MG63 (cell line): ENCODE measurements around the gene GBA2. TPM values are rescaled to one million over a fixed set of nuclear protein-coding genes. Genes with fewer than 3 reads are reported as not detected.

Experiments used
- DNase-seq: peaks from one replicate; pipeline ENCODE4 v3.0.0-alpha.2; 2020
- H3K27me3 ChIP-seq: fragments of 250-450 bp; sonication (Bioruptor Pico); 2 replicates; pipeline ENCODE4 v1.5.1; 2020; ENCODE audit warnings: mild to moderate bottlenecking, moderate library complexity
- H3K36me3 ChIP-seq: fragments of 250-450 bp; sonication (Bioruptor Pico); 2 replicates; pipeline ENCODE4 v1.5.1; 2020; ENCODE audit warnings: mild to moderate bottlenecking, moderate library complexity
- H3K4me3 ChIP-seq: fragments of 250-450 bp; sonication (Bioruptor Pico); 2 replicates; pipeline ENCODE4 v1.5.1; 2020; ENCODE audit warnings: mild to moderate bottlenecking, moderate library complexity
- H3K9me3 ChIP-seq: fragments of 250-450 bp; sonication (Bioruptor Pico); 2 replicates; pipeline ENCODE4 v1.5.1; 2020; ENCODE audit warnings: mild to moderate bottlenecking, moderate library complexity
- total RNA-seq: library from RNA; depleted of rRNA; stranded (reverse); fragments of >200 nt; shearing (Covaris generic); gene quantifications from 2 replicates; pipeline ENCODE4 v1.2.3, GENCODE V29; 2014; ENCODE audit warnings: low replicate concordance

Gene GBA2
- total RNA-seq, 1 experiment from 2014 or later = 58.6 TPM

DNA sequence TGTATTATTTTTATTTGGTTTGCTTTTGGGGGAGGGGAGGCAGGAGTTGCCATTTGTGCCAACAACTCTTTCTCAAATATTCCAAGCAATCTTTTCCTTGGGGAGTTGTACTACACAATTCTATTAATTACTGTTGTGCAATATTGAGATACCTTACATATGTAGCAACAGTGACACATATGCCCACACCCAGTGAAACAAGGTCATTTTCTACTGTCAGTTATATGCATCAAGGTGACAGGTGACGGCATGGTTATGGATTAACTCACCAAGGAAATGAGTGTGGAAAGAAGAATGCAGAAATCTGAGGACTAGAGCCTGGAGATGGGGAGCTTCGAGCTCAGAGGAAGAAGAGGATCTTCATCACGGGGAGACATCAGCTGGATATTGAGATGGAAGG is 22.9 kb upstream of the GBA2 start:
- H3K36me3 ChIP-seq = no peaks in the 10 kb centered on the region
- H3K27me3 ChIP-seq = no peaks in the 10 kb centered on the region
- no peak for DNase-seq
- no peaks in the 10 kb centered on the region for H3K9me3 ChIP-seq
- H3K4me3 ChIP-seq = no peak overlapping the region

DNA sequence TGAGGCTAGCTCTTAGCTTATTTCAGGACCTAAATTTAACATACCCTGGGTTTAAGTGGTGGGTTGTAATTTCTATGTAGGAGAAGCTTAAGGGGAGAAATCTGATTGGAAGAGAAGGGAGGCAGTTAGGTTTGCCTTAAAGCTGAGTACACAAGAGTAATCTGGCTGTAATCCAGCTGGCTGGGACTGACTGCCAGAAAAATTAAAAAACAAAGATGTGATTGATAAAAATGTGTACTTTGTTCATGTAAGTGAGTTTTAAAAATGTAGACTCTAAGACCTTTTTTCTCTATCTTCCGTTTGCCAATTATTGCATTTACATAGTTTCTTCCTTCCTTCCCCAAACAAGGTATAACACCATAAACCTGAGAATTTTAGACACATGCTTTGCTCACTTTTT is 22.5 kb upstream of the GBA2 start:
- no peak overlapping the region for H3K4me3 ChIP-seq
- no peaks in the 10 kb centered on the region for H3K36me3 ChIP-seq
- DNase-seq = no peak
- no peaks in the 10 kb centered on the region for H3K9me3 ChIP-seq
- H3K27me3 ChIP-seq = no peaks in the 10 kb centered on the region

DNA sequence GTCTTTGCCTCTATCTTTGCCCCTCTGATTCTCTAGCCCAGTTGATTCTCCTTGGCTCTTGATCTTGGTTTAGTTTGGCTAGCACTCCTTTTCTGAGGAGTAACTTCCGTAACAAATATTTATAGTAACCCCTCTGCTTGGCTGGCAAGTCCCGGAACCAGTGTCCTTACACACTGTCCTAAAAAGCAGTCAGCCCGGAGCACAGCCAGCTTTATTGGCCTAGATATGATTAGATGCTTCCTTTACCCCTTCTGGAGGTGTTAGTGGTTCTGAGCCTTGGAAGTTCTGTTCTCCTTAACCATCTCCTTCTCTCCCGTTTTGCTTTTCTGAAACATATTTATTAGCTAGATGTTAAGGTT is 22.0 kb upstream of the GBA2 start:
- Histone ChIP-seq H3K4me3 (no peak overlapping the region), H3K36me3 (no peaks in the 10 kb centered on the region), H3K27me3 (no peaks in the 10 kb centered on the region), H3K9me3 (no peaks in the 10 kb centered on the region)
- peak; percentile 60 for DNase-seq

DNA sequence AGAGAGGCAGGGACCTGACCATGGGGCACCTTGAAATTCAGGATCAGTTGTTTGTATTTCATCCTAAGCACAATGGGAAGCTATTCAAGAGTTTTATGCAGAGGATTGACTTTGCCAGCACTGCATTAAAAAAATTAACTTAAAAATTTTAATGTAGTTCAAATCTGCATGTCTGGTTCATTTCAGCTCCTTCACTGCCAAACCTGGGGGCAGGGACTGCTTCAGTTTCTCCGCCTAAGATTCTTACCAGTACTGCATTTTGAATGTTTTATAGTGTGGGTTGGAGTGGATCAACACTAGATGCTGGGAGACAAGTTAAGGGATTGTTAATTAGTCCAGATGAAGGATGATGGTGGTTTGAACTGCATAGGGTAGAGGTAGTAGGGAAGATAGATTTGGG is 20.7 kb upstream of the GBA2 start:
- Histone ChIP-seq H3K27me3 (no peaks in the 10 kb centered on the region), H3K36me3 (no peaks in the 10 kb centered on the region), H3K4me3 (no peak overlapping the region), H3K9me3 (no peaks in the 10 kb centered on the region)
- DNase-seq = no peak

DNA sequence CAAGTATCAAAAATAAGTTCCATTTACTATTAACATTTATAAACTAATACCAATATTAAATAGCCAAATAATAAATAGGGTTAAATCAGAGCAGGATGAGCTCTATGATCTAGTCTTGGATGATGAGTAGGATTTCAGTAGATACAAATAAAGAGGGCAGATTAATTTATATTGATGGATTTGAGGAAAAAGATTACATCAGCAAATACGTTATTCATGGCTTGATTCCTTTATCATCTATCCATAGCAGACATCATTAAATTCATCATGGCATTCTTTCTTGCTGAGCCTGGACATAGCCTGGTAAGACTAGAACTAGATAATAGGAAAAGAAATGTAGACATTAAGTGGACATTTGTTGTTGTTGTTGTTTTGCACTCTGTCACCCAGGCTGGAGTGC is 18.4 kb upstream of the GBA2 start:
- Histone ChIP-seq H3K4me3 (no peak overlapping the region), H3K9me3 (no peaks in the 10 kb centered on the region), H3K36me3 (no peaks in the 10 kb centered on the region), H3K27me3 (no peaks in the 10 kb centered on the region)
- DNase-seq = no peak

DNA sequence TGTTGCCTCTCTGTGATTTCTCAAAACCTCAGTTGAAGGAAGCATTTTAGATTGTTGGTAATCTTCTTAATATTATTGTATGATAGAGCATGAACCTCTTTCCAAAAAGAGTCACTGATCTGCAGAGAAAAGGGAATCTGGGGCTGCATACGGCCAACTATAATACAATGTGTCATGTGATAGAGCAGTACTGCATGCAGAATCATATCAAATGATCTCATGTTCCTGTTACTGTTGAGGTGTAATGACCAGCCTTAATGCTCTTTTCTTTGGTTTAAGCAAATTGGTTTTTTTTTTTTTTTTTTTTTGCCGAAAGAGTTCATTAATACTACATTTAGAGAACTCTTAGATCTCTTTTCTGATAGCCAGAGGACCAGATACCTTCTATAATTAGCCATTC is 18.0 kb upstream of the GBA2 start:
- Histone ChIP-seq H3K36me3 (no peaks in the 10 kb centered on the region), H3K27me3 (no peaks in the 10 kb centered on the region), H3K4me3 (no peak overlapping the region), H3K9me3 (no peaks in the 10 kb centered on the region)
- DNase-seq = no peak

DNA sequence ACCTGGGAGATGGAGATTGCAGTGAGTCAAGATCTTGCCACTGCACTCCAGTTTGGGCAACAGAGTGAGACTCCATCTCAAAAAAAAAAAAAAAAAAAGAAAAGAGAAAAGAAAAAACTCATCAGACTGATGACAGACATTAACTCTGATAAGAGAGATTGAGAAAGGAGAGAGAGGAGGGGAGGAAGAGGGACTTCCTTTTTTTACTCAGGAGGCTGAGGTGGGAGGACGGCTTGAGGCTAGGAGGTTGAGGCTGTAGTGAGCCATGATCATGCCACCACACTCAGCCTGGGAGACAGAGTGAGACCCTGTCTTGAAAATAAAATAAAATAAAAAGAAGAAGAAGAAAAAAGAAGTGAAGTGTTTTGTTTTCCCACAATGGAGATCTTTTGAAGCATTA is 14.8 kb upstream of the GBA2 start:
- Histone ChIP-seq H3K36me3 (peaks cover 5% of the 10 kb centered on the region; the same call in 1 of the 2 replicates), H3K27me3 (no peaks in the 10 kb centered on the region), H3K4me3 (no peak overlapping the region), H3K9me3 (no peaks in the 10 kb centered on the region)
- DNase-seq = no peak

DNA sequence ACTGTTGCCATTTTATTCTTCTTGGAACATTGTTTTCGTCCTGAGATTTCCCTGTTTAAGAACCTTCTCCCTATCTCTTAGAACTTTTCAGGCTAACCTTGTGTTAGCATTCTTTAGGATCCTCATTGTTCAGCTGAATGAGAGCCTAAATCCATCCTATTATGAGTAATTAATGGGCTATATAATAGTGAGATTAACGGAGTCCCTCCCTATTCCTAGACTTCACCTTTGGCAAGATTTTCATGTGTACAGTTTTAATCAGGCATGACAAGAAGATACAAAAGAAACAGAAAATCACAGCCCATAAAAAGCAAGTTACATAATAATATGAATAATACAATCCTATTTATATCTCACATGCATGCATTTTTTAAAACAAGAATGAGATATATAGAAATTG is 14.2 kb upstream of the GBA2 start:
- Histone ChIP-seq H3K27me3 (no peaks in the 10 kb centered on the region), H3K9me3 (no peaks in the 10 kb centered on the region), H3K36me3 (peaks cover 5% of the 10 kb centered on the region; the same call in 1 of the 2 replicates), H3K4me3 (no peak overlapping the region)
- no peak for DNase-seq

DNA sequence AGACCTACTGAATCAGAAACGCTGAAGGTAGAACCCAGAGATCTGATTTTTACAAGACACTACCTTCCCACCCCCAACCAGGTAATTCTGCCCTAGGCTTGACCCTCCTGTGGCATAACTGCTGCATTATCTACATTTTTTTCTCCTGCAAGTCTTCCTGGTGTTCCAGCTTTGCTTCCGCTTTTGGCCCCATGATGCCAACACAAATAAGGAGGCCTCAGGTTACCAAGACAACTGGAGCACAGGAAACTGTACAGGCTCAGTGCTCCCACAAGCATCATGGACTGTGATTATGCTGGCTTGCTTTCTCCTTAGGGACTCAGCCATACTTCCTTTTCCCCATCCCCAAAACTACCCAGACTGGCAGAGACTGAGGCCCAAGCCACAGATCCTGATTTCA is 11.6 kb upstream of the GBA2 start:
- H3K9me3 ChIP-seq = no peaks in the 10 kb centered on the region
- no peaks in the 10 kb centered on the region for H3K27me3 ChIP-seq
- DNase-seq = no peak
- H3K36me3 ChIP-seq = peaks cover 16% of the 10 kb centered on the region
- no peak overlapping the region for H3K4me3 ChIP-seq

DNA sequence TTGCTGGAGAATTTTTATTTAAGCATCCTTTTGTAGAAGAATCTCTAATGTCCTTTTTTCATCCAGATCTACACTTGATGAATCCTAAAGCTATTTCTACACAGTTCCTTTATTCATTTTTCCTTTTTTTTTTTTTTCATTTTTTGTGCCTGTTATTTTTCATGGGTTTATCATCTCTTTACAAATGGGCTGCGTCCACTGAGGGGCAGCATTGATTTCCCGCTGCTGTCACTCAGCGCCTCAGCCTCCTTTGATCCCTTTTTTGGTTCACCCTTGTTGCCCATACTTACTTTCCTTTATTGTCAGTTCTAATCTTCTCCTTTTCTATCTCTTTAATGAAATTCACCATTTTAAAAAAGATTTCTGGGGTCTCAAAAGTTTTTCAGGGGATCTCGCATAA is 10.8 kb upstream of the GBA2 start:
- Histone ChIP-seq H3K9me3 (no peaks in the 10 kb centered on the region), H3K4me3 (no peak overlapping the region), H3K27me3 (no peaks in the 10 kb centered on the region), H3K36me3 (peaks cover 21% of the 10 kb centered on the region)
- no peak for DNase-seq

DNA sequence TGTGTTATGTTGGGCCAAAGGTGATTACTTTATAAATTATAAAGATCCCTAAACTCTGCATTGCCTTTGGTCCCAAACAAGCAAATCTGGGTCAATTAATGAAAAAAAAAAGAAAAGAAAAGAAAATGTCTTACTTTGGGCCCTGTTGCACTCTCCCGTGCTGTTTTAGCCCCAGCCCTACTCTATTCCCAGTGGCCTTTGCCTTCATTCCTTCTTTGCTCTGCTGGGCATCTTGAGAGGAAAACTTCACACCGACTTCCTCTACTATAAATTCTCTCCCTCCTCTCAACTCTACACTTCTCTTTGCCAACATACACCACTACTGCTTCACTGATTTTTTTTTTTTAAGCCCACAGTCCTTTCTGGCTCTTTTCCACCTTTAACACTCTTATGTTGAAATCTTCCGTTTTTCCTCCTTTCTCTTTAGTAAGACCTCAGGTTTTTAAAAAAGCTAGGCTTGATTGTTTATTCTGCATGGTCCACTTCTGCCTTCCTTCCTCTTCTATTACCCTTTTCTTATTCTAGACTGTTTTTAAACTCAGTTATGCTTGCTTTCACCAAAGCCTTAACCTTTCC is 9.5 kb upstream of the GBA2 start:
- Histone ChIP-seq H3K9me3 (no peaks in the 10 kb centered on the region), H3K36me3 (peaks cover 33% of the 10 kb centered on the region), H3K27me3 (no peaks in the 10 kb centered on the region), H3K4me3 (no peak overlapping the region)
- DNase-seq = no peak

DNA sequence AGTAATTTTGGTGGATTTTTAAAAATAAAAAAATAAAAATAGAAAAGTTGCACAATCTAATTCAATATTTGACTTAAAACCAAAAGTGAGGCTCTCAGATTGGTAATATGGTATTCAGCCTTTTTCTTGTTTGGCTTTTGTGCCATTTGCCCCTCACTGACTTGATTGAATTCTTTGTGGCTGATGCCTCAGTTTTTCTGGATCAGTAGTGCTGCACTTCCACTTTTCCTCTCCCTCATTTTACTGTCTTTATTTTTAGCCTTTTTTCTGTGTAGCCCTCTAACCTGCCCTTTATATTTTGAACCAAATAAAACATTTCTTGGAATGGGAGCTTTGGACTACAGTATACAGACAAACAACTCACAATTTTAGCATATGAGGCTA is 8.9 kb upstream of the GBA2 start:
- DNase-seq = no peak
- Histone ChIP-seq H3K36me3 (peaks cover 40% of the 10 kb centered on the region), H3K4me3 (no peak overlapping the region), H3K9me3 (no peaks in the 10 kb centered on the region), H3K27me3 (no peaks in the 10 kb centered on the region)

DNA sequence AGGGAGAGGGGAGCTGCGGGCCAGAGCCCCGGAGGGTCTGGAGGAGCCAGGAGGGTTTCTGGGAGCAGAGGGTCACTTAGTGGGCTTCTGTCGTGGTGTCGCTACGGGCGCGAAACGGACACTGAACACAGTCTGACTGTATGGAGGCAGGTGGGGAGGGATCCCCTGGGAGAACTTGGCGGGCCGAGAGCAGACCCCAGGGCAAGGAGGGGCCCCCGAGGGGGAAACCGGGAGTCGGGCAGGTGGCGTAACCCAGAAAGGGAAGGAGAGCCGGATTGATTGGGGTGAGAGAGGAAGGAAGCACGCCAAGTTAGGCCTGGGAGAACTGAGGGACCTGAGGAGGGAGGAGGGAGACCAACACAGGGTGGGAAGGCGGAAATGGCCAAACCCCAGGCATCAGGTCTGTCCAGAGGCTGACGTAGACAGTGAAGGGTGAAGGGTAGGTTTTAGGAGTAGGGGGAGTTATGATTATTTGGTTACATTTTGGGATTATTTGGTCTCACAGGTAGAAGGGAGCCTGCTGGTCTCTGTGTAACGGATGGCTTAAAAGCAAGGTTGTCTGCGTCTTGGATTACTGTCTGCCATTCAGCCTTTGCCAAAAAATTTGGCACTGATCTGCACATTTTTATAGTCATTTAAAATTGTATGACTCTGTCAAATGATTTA is 8.3 kb upstream of the GBA2 start:
- peaks cover 45% of the 10 kb centered on the region for H3K36me3 ChIP-seq
- H3K9me3 ChIP-seq = no peaks in the 10 kb centered on the region
- no peak overlapping the region for H3K4me3 ChIP-seq
- H3K27me3 ChIP-seq = no peaks in the 10 kb centered on the region
- no peak for DNase-seq

DNA sequence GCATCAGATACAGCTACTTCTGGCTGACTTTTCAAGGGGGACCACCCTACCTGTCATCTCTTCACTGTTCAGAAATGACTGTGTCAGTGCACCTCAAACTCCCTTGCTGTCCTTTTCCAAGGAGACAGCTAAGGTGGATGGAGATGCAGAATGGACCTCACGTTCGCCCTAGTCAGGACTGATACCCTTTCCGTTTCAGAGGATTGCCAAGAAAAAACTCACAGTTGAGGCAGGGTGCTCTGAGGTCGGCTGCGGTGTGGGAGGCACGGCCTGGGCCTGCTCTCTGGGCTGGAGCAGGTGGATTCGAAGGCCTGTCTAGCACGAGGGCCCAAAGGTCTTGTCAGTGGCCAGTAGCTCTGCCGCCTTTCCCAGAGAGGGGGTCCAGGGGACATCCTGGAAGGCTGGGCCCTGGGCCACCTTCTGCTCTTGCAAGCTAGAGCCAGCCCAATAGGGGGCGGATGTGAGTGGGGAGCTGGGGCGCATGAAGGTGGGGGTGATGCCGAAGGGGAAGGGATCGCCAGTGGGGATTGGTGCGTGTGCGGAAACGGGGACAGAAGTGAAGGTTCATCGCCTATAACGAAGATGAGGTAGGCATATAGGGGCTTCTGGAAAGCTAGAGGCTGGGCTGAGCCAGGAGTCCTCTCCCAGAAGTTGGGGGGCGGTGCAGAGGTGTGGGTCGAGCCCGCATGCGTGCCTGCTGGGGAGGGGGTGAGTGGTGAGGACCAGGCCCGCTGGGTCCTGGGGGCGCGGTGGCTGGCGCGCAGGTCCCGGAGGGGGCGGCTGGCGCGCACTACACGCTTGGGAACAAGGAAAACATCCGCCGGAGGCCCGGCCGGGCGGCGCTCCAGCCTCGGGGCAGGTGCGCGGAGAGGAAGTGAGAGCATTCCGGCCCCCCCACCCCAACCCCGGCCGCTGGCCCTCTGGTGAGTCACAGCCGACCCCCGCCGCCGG is 7.5 kb upstream of the GBA2 start:
- DNase-seq = no peak
- no peaks in the 10 kb centered on the region for H3K9me3 ChIP-seq
- no peak overlapping the region for H3K4me3 ChIP-seq
- H3K27me3 ChIP-seq = no peaks in the 10 kb centered on the region
- peaks cover 53% of the 10 kb centered on the region for H3K36me3 ChIP-seq

DNA sequence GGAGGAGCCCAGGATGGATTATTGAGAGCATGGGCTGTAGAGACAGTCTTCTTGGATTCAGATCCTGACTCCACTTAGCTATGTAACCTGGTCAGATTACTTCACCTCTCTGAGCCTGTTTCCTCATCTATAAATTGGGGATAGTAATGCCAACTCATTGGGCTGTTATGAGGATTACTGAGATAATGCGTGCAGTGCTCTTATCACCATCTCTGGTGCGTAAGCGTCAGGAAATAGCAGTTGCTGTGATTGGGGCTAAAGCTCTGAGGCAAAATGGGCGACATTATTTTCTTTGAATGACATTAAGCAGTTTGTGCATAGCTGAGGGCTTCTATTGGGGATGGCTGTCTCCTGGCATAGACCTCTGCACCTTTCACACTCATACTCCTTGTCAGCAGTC is 6.0 kb upstream of the GBA2 start:
- H3K9me3 ChIP-seq = no peaks in the 10 kb centered on the region
- H3K27me3 ChIP-seq = no peaks in the 10 kb centered on the region
- no peak for DNase-seq
- peaks cover 63% of the 10 kb centered on the region for H3K36me3 ChIP-seq
- no peak overlapping the region for H3K4me3 ChIP-seq

DNA sequence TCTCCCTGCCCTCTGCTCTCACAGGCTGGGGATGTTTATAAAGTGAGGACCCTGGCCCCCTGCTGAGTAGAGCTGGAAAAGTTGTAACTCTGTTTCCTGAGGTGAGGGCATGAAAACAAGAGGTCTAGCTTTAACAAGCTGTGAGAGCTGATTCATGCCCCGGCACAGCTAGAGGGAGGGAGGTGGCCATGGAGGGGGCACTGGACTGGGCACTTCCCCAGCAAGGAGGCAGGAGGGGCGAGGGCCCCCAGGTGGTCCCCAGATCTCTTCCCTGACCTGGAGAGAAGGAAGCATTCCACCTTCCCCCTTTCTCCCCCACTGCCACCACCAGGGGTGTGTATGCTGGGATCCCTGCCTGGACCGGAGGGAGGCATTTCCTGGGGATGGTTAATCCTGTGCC is 5.2 kb upstream of the GBA2 start, which contains the start of gene MSMP:
MSMP (minus strand) TSS at position 13 of the 400 bp plus-strand sequence. CDS start 147 bp downstream, outside the sequence.
- no peak for DNase-seq
- Histone ChIP-seq H3K36me3 (peaks cover 63% of the 10 kb centered on the region), H3K27me3 (no peaks in the 10 kb centered on the region), H3K4me3 (no peak within 1 kb of the TSS), H3K9me3 (no peaks in the 10 kb centered on the region)

DNA sequence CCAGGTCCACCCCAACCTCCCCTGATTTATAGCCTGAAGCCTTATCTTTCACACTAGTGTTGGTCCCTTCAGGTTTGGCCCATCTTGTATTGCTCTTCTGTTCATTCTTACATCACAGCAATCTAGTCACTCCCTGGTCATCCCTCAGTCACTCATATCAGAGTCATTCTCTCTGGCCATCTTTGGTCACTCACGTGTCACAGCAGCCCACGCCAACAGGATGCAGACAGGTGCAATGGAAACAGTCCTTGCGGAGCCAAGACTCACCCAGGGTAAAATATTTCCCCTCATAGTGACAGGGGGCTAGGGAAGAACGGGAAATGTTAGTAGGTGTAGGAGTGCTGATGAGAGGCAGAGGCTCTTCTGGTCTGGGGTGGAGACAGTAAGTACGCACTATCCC is 4.4 kb upstream of the GBA2 start:
- Histone ChIP-seq H3K27me3 (no peaks in the 10 kb centered on the region), H3K9me3 (no peaks in the 10 kb centered on the region), H3K36me3 (peaks cover 66% of the 10 kb centered on the region), H3K4me3 (no peak overlapping the region)
- DNase-seq = no peak

DNA sequence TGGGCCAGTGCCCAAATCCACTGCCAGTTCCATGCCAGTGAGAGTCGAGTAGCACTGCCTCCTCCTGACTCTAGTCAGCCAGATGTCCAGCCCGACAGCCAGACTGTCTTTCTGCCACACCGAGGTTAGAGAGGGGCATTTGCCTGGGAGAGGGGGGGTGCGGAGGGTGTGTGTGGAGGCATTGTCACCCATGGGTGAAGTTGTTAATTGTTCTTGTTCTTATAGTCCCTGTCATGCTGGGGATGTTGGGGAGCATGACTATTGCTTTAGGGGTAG is 1.2 kb upstream of the GBA2 start:
- no peaks in the 10 kb centered on the region for H3K27me3 ChIP-seq
- H3K9me3 ChIP-seq = no peaks in the 10 kb centered on the region
- peak overlapping the region; percentile 98 for H3K4me3 ChIP-seq
- H3K36me3 ChIP-seq = peaks cover 88% of the 10 kb centered on the region
- DNase-seq = peak; percentile 47
